Nephron progenitor cell (in vitro differentiated cells): ENCODE data around the gene CCT5.

Experiments used
- DNase-seq: peaks from one replicate; pipeline ENCODE4 v3.0.0; 2021
- H3K27ac Mint-ChIP-seq: 2 replicates; pipeline ENCODE4 v1.8.0; 2021; ENCODE audit warnings: mild to moderate bottlenecking, moderate library complexity, mixed read lengths
- H3K27me3 Mint-ChIP-seq: 2 replicates; pipeline ENCODE4 v1.8.0; 2021; ENCODE audit warnings: mild to moderate bottlenecking, low read depth, mixed read lengths; ENCODE audit not compliant: poor library complexity
- H3K36me3 Mint-ChIP-seq: 2 replicates; pipeline ENCODE4 v1.8.0; 2021; ENCODE audit warnings: low read depth, mixed read lengths
- H3K4me1 Mint-ChIP-seq: 2 replicates; pipeline ENCODE4 v1.8.0; 2021; ENCODE audit warnings: mixed read lengths
- H3K4me3 Mint-ChIP-seq: 2 replicates; pipeline ENCODE4 v1.8.0; 2021; ENCODE audit warnings: mild to moderate bottlenecking, moderate library complexity, mixed read lengths
- H3K9me3 Mint-ChIP-seq: 2 replicates; pipeline ENCODE4 v1.8.0; 2021; ENCODE audit warnings: mild to moderate bottlenecking, moderate library complexity, mixed read lengths
- TF ChIP-seq, protein P1 (sequence below): fragments of 200-600 bp; sonication (generic); IDR thresholded peaks from 2 replicates; pipeline ENCODE4 v1.5.0; 2021; ENCODE audit warnings: antibody characterized with exemption

The CCT5 gene

DNA sequence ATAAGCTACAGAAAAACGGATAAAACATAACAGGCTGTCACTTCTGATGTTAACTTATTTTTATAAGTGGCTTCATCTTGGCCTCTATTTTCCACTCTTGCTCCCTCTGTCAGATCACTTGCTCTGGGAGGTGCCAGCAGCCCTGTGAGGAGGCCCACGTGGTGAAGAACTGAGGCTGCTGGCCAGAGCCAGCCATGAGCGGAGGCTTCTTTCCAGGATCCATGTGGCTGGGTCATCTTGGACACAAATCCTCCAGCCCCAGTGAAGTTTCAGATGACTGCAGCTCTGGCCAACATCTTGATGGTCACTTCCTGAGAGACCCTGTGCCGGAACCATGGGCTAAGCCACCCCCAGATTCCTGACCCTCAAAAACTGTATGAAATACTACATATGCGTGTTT lies 65.1 kb downstream of the CCT5 start:
- no peaks in the 10 kb centered on the region for H3K36me3 Mint-ChIP-seq
- H3K27me3 Mint-ChIP-seq, result peaks cover 3% of the 10 kb centered on the region
- no peak overlapping the region for H3K27ac Mint-ChIP-seq
- H3K9me3 Mint-ChIP-seq, result peaks cover 9% of the 10 kb centered on the region
- DNase-seq, result no peak
- TF ChIP-seq, protein P1, sequence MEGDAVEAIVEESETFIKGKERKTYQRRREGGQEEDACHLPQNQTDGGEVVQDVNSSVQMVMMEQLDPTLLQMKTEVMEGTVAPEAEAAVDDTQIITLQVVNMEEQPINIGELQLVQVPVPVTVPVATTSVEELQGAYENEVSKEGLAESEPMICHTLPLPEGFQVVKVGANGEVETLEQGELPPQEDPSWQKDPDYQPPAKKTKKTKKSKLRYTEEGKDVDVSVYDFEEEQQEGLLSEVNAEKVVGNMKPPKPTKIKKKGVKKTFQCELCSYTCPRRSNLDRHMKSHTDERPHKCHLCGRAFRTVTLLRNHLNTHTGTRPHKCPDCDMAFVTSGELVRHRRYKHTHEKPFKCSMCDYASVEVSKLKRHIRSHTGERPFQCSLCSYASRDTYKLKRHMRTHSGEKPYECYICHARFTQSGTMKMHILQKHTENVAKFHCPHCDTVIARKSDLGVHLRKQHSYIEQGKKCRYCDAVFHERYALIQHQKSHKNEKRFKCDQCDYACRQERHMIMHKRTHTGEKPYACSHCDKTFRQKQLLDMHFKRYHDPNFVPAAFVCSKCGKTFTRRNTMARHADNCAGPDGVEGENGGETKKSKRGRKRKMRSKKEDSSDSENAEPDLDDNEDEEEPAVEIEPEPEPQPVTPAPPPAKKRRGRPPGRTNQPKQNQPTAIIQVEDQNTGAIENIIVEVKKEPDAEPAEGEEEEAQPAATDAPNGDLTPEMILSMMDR, result no peak
- H3K4me1 Mint-ChIP-seq, result peaks cover 18% of the 10 kb centered on the region
- no peak overlapping the region for H3K4me3 Mint-ChIP-seq
